Measurements from ENCODE around the gene SLC47A2. TPM values are rescaled to one million over a fixed set of nuclear protein-coding genes. Genes with fewer than 3 reads are reported as not detected.

Gene SLC47A2
- total and polyA plus RNA-seq, 2 of the 13 experiments (the other 11 are each of a cell fraction or from before 2014, with no cell fraction given) = 0.04 TPM; not detected in 1

GRCh38 chr17:19656851-19657581 is 59.4 kb downstream of the SLC47A2 start (continued):
- no peak for TF ChIP-seq ZBTB39 (CRISPR knock-in tag; IDR thresholded peaks at IDR 0.05)
- TF ChIP-seq ZNF20 (CRISPR knock-in tag; IDR thresholded peaks at IDR 0.05) = no peak
- TF ChIP-seq ZNF792 (CRISPR knock-in tag; IDR thresholded peaks at IDR 0.05) = no peak
- TF ChIP-seq ZKSCAN8 (CRISPR knock-in tag; IDR thresholded peaks at IDR 0.05; ENCODE audit: borderline replicate concordance) = peak; percentile 26; the same call in 1 of the 2 replicates
- TF ChIP-seq ZNF10 (CRISPR knock-in tag; IDR thresholded peaks at IDR 0.05; ENCODE audit: borderline replicate concordance, low read depth) = no peak
- TF ChIP-seq ZNF546 (CRISPR knock-in tag; conservative IDR thresholded peaks at IDR 0.05) = no peak
- TF ChIP-seq ZNF687 (CRISPR knock-in tag; IDR thresholded peaks at IDR 0.05) = peak; percentile 12; the same call in 1 of the 2 replicates
- no peak for TF ChIP-seq DNMT1 (CRISPR knock-in tag; IDR thresholded peaks at IDR 0.05)
- TF ChIP-seq SOX13 (IDR thresholded peaks at IDR 0.05) = no peak
- TF ChIP-seq SOX13 (CRISPR knock-in tag; conservative IDR thresholded peaks at IDR 0.05 in 1 of 2, IDR thresholded peaks at IDR 0.05 in 1 of 2) = 0 out of 4 replicates have a peak, but pooled peaks of 1 of the 2 experiments have one; percentile 21
- no peak for TF ChIP-seq ZNF382 (CRISPR knock-in tag; IDR thresholded peaks at IDR 0.05; ENCODE audit: borderline replicate concordance)
- TF ChIP-seq ZNF326 (CRISPR knock-in tag; IDR thresholded peaks at IDR 0.05; ENCODE audit: borderline replicate concordance) = no peak
- TF ChIP-seq ZNF101 (CRISPR knock-in tag; IDR thresholded peaks at IDR 0.05; ENCODE audit: borderline replicate concordance, low read depth) = no peak
- TF ChIP-seq ZNF414 (CRISPR knock-in tag; IDR thresholded peaks at IDR 0.05) = no peak
- no peak for TF ChIP-seq ISX (CRISPR knock-in tag; conservative IDR thresholded peaks at IDR 0.05)
- no peak for TF ChIP-seq ARID5B (CRISPR knock-in tag; IDR thresholded peaks at IDR 0.05)
- no peak for TF ChIP-seq ZNF235 (CRISPR knock-in tag; IDR thresholded peaks at IDR 0.05; ENCODE audit: borderline replicate concordance)
- TF ChIP-seq SP4 (CRISPR knock-in tag; IDR thresholded peaks at IDR 0.05) = no peak
- TF ChIP-seq GATA4 (IDR thresholded peaks at IDR 0.05; ENCODE audit: borderline replicate concordance, low read depth) = no peak
